Esophagus muscularis mucosa (tissue), 3 donors: Measurements from ENCODE around the gene ZBTB44.

Source experiments
- POLR2A ChIP-seq: fragments of 450-650 bp; IDR thresholded peaks from one replicate; pipeline ENCODE4 v1.6.1; 2017; ENCODE audit warnings: antibody characterized with exemption, moderate library complexity, mild to moderate bottlenecking, low read depth
- TF ChIP-seq, protein P1 (sequence below), 3 experiments: fragments of 200-600 bp in 2 of 3; fragments of 450-650 bp in 1 of 3; sonication (generic) in 2 of 3; IDR thresholded peaks; one replicate each; pipeline ENCODE4 v1.5.1; 2017 to 2019; ENCODE audit warnings: antibody characterized with exemption in 3 of 3, mild to moderate bottlenecking in 2 of 3, moderate library complexity in 1 of 3

DNA sequence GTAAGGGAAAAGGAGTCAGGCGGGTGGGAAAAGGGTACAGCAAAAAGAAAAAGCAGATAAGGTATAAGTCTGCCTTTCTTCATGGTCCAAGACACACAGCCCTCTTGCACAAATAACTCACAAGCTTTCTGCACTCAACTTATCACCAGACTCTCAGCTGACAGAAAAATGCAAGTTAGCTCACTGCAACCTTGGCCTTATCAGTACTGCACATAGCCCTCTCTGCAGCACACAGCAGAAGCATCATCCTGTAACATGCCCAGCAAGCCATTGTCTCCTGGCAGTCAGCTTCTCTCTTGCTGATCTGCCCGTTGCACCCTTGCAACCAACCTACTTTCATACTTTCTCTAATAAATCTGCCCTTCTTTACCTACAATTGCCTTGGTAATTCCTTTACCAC lies 5.8 kb downstream of the ZBTB44 start:
- TF ChIP-seq, protein P1, sequence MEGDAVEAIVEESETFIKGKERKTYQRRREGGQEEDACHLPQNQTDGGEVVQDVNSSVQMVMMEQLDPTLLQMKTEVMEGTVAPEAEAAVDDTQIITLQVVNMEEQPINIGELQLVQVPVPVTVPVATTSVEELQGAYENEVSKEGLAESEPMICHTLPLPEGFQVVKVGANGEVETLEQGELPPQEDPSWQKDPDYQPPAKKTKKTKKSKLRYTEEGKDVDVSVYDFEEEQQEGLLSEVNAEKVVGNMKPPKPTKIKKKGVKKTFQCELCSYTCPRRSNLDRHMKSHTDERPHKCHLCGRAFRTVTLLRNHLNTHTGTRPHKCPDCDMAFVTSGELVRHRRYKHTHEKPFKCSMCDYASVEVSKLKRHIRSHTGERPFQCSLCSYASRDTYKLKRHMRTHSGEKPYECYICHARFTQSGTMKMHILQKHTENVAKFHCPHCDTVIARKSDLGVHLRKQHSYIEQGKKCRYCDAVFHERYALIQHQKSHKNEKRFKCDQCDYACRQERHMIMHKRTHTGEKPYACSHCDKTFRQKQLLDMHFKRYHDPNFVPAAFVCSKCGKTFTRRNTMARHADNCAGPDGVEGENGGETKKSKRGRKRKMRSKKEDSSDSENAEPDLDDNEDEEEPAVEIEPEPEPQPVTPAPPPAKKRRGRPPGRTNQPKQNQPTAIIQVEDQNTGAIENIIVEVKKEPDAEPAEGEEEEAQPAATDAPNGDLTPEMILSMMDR (IDR thresholded peaks at IDR 0.05), result no peak
- TF ChIP-seq POLR2A, result no peak
